Omental fat pad (tissue), 4 donors: Measurements from ENCODE around the gene DNM3. TPM values are rescaled to one million over a fixed set of nuclear protein-coding genes. Genes with fewer than 3 reads are reported as not detected.

ENCODE experiments used
- ATAC-seq: fragments of 150-250 bp; one replicate; pipeline ENCODE4 v1.9.1; 2016; ENCODE audit warnings: mild to moderate bottlenecking, moderate library complexity; ENCODE audit not compliant: low FRiP score
- DNase-seq: peaks from one replicate; pipeline ENCODE4 v3.0.0-alpha.2; 2019; ENCODE audit warnings: low spot score
- total RNA-seq, 4 donors: library from RNA; depleted of rRNA; stranded (reverse); fragments of >200 nt; gene quantifications; one replicate each; pipeline ENCODE4 v1.1.0, GENCODE V29; 2016
- TF ChIP-seq, protein P1 (sequence below), 3 donors: fragments of 450-650 bp; IDR thresholded peaks; one replicate each; pipeline ENCODE4 v1.5.1; 2016 to 2017; ENCODE audit warnings: antibody characterized with exemption in 3 of 3, mild to moderate bottlenecking in 3 of 3, moderate library complexity in 2 of 3

The DNM3 gene
- total RNA-seq, 4 donors from 2014 or later = 2.9 to 15.8 (median 5.5) TPM

- no peak for DNase-seq
- no peak for ATAC-seq
These were observed 320.9 kb downstream of the DNM3 start for GRCh38 chr1:172162236-172162635.

GRCh38 chr1:172163498-172164215, 322.4 kb downstream of the DNM3 start:
- DNase-seq = no peak
- peak; percentile 54 for ATAC-seq
- TF ChIP-seq, protein P1, sequence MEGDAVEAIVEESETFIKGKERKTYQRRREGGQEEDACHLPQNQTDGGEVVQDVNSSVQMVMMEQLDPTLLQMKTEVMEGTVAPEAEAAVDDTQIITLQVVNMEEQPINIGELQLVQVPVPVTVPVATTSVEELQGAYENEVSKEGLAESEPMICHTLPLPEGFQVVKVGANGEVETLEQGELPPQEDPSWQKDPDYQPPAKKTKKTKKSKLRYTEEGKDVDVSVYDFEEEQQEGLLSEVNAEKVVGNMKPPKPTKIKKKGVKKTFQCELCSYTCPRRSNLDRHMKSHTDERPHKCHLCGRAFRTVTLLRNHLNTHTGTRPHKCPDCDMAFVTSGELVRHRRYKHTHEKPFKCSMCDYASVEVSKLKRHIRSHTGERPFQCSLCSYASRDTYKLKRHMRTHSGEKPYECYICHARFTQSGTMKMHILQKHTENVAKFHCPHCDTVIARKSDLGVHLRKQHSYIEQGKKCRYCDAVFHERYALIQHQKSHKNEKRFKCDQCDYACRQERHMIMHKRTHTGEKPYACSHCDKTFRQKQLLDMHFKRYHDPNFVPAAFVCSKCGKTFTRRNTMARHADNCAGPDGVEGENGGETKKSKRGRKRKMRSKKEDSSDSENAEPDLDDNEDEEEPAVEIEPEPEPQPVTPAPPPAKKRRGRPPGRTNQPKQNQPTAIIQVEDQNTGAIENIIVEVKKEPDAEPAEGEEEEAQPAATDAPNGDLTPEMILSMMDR (IDR thresholded peaks at IDR 0.05) = no peak

More at GRCh38 chr1:172162236-172162635, 320.9 kb downstream of the DNM3 start:
- TF ChIP-seq, protein P1 (IDR thresholded peaks at IDR 0.05) = no peak

GRCh38 chr1:172165403-172165802, 324.1 kb downstream of the DNM3 start:
- DNase-seq (no peak), ATAC-seq (no peak)
- TF ChIP-seq, protein P1 (IDR thresholded peaks at IDR 0.05) = no peak

- no peak for ATAC-seq
These were observed 326.7 kb downstream of the DNM3 start for GRCh38 chr1:172167796-172168596.

GRCh38 chr1:172168597-172168872, 327.2 kb downstream of the DNM3 start:
- TF ChIP-seq, protein P1 (IDR thresholded peaks at IDR 0.05) = no peak
- no peak for DNase-seq
- no peak for ATAC-seq

More at GRCh38 chr1:172167796-172168596, 326.7 kb downstream of the DNM3 start:
- no peak for DNase-seq
- TF ChIP-seq, protein P1 (IDR thresholded peaks at IDR 0.05) = no peak

- TF ChIP-seq, protein P1 (IDR thresholded peaks at IDR 0.05) = no peak
- ATAC-seq (no peak), DNase-seq (no peak)
These were observed 328.5 kb downstream of the DNM3 start for GRCh38 chr1:172169836-172170235.
